Prostate gland (tissue), 2 donors: ENCODE measurements around the gene GPR55.

Source experiments
- POLR2A ChIP-seq: fragments of 450-650 bp; IDR thresholded peaks from one replicate; pipeline ENCODE4 v1.6.1; 2016; ENCODE audit warnings: antibody characterized with exemption, mild to moderate bottlenecking
- POLR2AphosphoS5 ChIP-seq: sonication (generic); formaldehyde crosslinking; IDR thresholded peaks from one replicate; pipeline ENCODE4 v1.6.1; 2017; ENCODE audit warnings: antibody characterized with exemption
- TF ChIP-seq, protein P1 (sequence below), 4 experiments: fragments of 200-600 bp in 2 of 4; fragments of 450-650 bp in 2 of 4; sonication (generic) in 2 of 4; IDR thresholded peaks; 1 replicate in 3 of 4; 2 replicates in 1 of 4; pipeline ENCODE4 v1.5.1; 2016 to 2019; ENCODE audit warnings: antibody characterized with exemption in 4 of 4, mild to moderate bottlenecking in 2 of 4, moderate library complexity in 2 of 4

DNA sequence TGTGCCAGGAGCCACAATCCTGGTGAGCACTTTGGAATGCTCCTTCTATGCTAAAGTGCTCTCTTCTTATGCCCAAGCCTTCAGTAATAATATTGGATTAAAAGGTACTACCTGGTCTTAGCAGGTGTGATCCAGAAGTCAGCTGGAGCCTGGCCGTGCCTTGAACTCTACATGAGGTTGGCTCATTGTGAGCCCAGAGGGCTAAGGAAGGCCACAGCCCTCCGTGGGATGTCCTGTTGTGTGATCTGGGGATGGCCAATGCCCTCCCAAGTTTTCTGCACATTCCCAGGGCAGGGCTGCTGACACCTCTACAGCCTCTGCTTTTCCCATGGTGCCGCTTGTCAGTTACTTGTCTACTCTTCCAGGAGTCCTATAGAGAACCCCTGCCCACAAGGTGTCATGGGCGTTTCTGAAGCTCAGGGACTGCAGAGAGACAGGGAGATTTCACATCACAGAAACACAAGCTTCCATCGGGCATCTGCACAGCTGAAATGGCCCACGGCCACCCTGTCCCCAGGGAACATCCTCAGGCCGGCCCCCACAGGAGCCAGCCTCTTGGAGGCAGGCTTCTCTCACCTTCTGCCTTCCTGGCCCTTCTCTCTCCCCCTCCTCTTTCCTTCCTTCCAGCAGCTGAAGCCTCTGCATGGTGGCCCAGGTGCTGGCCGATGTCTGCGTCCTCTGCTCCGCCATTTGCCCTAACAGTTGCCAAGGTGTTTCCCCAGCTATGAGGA, 27.3 kb upstream of the GPR55 start:
- TF ChIP-seq POLR2AphosphoS5: no peak
- TF ChIP-seq, protein P1, sequence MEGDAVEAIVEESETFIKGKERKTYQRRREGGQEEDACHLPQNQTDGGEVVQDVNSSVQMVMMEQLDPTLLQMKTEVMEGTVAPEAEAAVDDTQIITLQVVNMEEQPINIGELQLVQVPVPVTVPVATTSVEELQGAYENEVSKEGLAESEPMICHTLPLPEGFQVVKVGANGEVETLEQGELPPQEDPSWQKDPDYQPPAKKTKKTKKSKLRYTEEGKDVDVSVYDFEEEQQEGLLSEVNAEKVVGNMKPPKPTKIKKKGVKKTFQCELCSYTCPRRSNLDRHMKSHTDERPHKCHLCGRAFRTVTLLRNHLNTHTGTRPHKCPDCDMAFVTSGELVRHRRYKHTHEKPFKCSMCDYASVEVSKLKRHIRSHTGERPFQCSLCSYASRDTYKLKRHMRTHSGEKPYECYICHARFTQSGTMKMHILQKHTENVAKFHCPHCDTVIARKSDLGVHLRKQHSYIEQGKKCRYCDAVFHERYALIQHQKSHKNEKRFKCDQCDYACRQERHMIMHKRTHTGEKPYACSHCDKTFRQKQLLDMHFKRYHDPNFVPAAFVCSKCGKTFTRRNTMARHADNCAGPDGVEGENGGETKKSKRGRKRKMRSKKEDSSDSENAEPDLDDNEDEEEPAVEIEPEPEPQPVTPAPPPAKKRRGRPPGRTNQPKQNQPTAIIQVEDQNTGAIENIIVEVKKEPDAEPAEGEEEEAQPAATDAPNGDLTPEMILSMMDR (IDR thresholded peaks at IDR 0.05): no peak
- TF ChIP-seq POLR2A: no peak
